HepG2 (cell line): ENCODE results near the gene OFD1. TPM values are rescaled to one million over a fixed set of nuclear protein-coding genes. Genes with fewer than 3 reads are reported as not detected.
A peak's percentile ranks its signal among the peaks of the same experiment; 100 is the strongest.

Source experiments
- ATAC-seq: fragments of 200-7000 bp; cut with Tn5 transposase; 3 replicates; pipeline ENCODE4 v1.9.1; 2020; ENCODE audit warnings: mild to moderate bottlenecking, moderate library complexity
- BruUV-seq: library from RNA; stranded (reverse); fragments of 400-500 nt; replicated peaks from 2 replicates; lab custom pipeline; 2021; lab: Mats Ljungman, UMichigan
- CTCF ChIA-PET: fragments of 300-600 bp; formaldehyde crosslinking; extraction: SDS; loops from one replicate; lab custom pipeline; 2021; ENCODE audit warnings: low total read pairs, inconsistent platforms, low intra/inter-chr PET ratio; lab: Yijun Ruan, JAX
- POLR2A ChIA-PET: fragments of 350-600 bp; sonication (Branson Sonifier 250); formaldehyde crosslinking; loops from one replicate; lab custom pipeline; 2020; ENCODE audit warnings: antibody characterized with exemption, inconsistent platforms; lab: Yijun Ruan, JAX
- DNase-seq: peaks from one replicate; pipeline ENCODE4 v3.0.0-alpha.2; 2015; ENCODE audit warnings: low spot score
- FAIRE-seq: peaks from 3 replicates; lab custom pipeline; 2011; peaks lifted over from hg19 to GRCh38; lab: Jason Lieb, UNC
- H2AFZ ChIP-seq: one replicate; pipeline ENCODE4 v1.6.1; 2011; ENCODE audit warnings: low read length, inconsistent platforms
- H3K27ac ChIP-seq: fragments of 300-600 bp; 3 replicates; pipeline ENCODE4 v1.8.0; 2011; ENCODE audit warnings: mixed run types, mild to moderate bottlenecking, mixed read lengths, low read length, inconsistent platforms; ENCODE audit not compliant: insufficient read depth; ENCODE audit errors: extremely low read length
- H3K27me3 ChIP-seq, 2 experiments: fragments of 200-600 bp in 1 of 2; 2 replicates in 1 of 2; 3 replicates in 1 of 2; pipeline versions ENCODE4 v1.6.0 to v1.8.0; 2011; ENCODE audit warnings: low read length in 2 of 2, mild to moderate bottlenecking in 2 of 2, moderate library complexity in 2 of 2, inconsistent platforms in 1 of 2; ENCODE audit not compliant: insufficient read depth in 2 of 2, control insufficient read depth in 1 of 2
- H3K36me3 ChIP-seq, 2 experiments: fragments of 200-600 bp in 1 of 2; replicated peaks in 1 of 2; 2 replicates in 1 of 2; 3 replicates in 1 of 2; pipeline versions ENCODE4 v1.5.1 to v1.8.0; 2011; ENCODE audit warnings: low read length in 2 of 2, inconsistent platforms in 1 of 2; ENCODE audit not compliant: insufficient read depth in 2 of 2, control insufficient read depth in 1 of 2
- H3K4me1 ChIP-seq: 2 replicates; pipeline ENCODE4 v1.5.1; 2012; ENCODE audit warnings: low read length, inconsistent platforms; ENCODE audit not compliant: insufficient read depth
- H3K4me2 ChIP-seq: 2 replicates; pipeline ENCODE4 v1.6.0; 2011; ENCODE audit warnings: low read depth, low read length, inconsistent platforms
- H3K4me3 ChIP-seq, 3 experiments: fragments of 200-600 bp in 1 of 3; sonication (generic), shearing (Covaris generic) in 1 of 3; replicated peaks in 1 of 3; 2 replicates each; pipeline ENCODE4 v1.5.1; 2011 to 2016; ENCODE audit warnings: low read length in 3 of 3, inconsistent platforms in 2 of 3, low read depth in 2 of 3, mild to moderate bottlenecking in 2 of 3, control low read depth in 1 of 3, mixed read lengths in 1 of 3; ENCODE audit not compliant: insufficient read depth in 1 of 3
- H3K79me2 ChIP-seq: one replicate; pipeline ENCODE4 v1.6.1; 2011; ENCODE audit warnings: low read length, inconsistent platforms; ENCODE audit not compliant: insufficient read depth
- H3K9ac ChIP-seq: 2 replicates; pipeline ENCODE4 v1.6.0; 2011; ENCODE audit warnings: mild to moderate bottlenecking, low read depth, low read length, inconsistent platforms; ENCODE audit not compliant: insufficient read depth
- H3K9me3 ChIP-seq: 2 replicates; pipeline ENCODE4 v1.5.1; 2012; ENCODE audit warnings: mild to moderate bottlenecking, low read length
- H4K20me1 ChIP-seq: 2 replicates; pipeline ENCODE4 v1.6.0; 2011; ENCODE audit warnings: inconsistent platforms, mild to moderate bottlenecking, low read length, moderate library complexity; ENCODE audit not compliant: insufficient read depth
- CEBPB ChIP-seq: IDR thresholded peaks from 2 replicates; pipeline ENCODE4 v1.6.1; 2011; ENCODE audit warnings: low read depth, low read length, improper control_type of control experiment, borderline replicate concordance
- ESRRA ChIP-seq: sonication (generic); formaldehyde crosslinking; IDR thresholded peaks from 2 replicates; pipeline ENCODE4 v1.5.1; 2020; ENCODE audit warnings: mild to moderate bottlenecking, low read depth, missing genetic modification reagents
- HOXA5 ChIP-seq: sonication (generic); formaldehyde crosslinking; IDR thresholded peaks from 2 replicates; pipeline ENCODE4 v1.4.0; 2020; ENCODE audit warnings: missing genetic modification reagents
- PREB ChIP-seq: sonication (generic); formaldehyde crosslinking; IDR thresholded peaks from 2 replicates; pipeline ENCODE4 v1.4.0; 2020; ENCODE audit warnings: missing genetic modification reagents
- whole genome bisulfite sequencing: methylation state at CpG from one replicate; pipeline ENCODE4 v1.1.6; 2017; ENCODE audit warnings: low lambda C conversion rate; 5-methylcytosine and 5-hydroxymethylcytosine counted together
- in situ Hi-C: cut with HindIII; loops from 2 replicates; pipeline ENCODE4 v1.10.0; 2017; ENCODE audit warnings: low pct_unique_long_range_greater_than_20kb; ENCODE audit not compliant: extremely low pct_ligation_motif_present
- intact Hi-C: fragments of 100-400 bp; cut with micrococcal nuclease; formaldehyde crosslinking; loops from one replicate; pipeline ENCODE4 v1.10.0; 2022; ENCODE audit not compliant: unreplicated experiment
- polyA plus RNA-seq, 8 experiments: library from polyadenylated mRNA; depleted of rRNA in 3 of 8; stranded (reverse) in 7 of 8; unstranded in 1 of 8; fragments of >200 nt; fragmentation: Illumina TruSeq in 4 of 8; extraction: Trizol in 4 of 8; gene quantifications; 2 replicates each; pipeline versions ENCODE4 v1.2.1 to v1.2.3, GENCODE V29; 2011 to 2016; ENCODE audit warnings: low read depth in 4 of 8, missing spikeins in 1 of 8, mixed read lengths in 1 of 8; ENCODE audit not compliant: insufficient read depth in 1 of 8
- total RNA-seq, 5 experiments: library from RNA; depleted of rRNA; stranded (reverse); fragments of >200 nt; fragmentation: Illumina TruSeq; extraction: Trizol; gene quantifications; 2 replicates each; pipeline ENCODE4 v1.2.3, GENCODE V29; 2016; ENCODE audit warnings: low read depth in 1 of 5

OFD1 gene
- total and polyA plus RNA-seq, 2 of the 13 experiments (the other 11 are each of a cell fraction or from before 2014, with no cell fraction given) = 14.9 to 16.4 TPM

GRCh38 chrX:13768939-13769338 is 34.4 kb downstream of the OFD1 start:
- FAIRE-seq = no peak

GRCh38 chrX:13770013-13770535 is 35.5 kb downstream of the OFD1 start:
- 100% methylated on average over 3 of the region's 3 CpGs for WGBS
- in situ Hi-C loops (loop anchor here (25.0 kb wide), 1 partner anchor 258 kb away; no protein-coding TSS in a partner anchor), intact Hi-C loops (no loop called here)
- Histone ChIP-seq H3K4me2 (no peak overlapping the region), H4K20me1 (no peaks in the 10 kb centered on the region), H3K27ac (no peak overlapping the region), H3K79me2 (no peaks in the 10 kb centered on the region), H3K27me3 (no peaks in the 10 kb centered on the region), H3K9me3 (no peaks in the 10 kb centered on the region), H3K9ac (no peak overlapping the region), H3K4me1 (no peaks in the 10 kb centered on the region; the same call in 1 of the 2 replicates), H3K36me3 (peaks cover 0 to 32% of the 10 kb centered on the region in 2 experiments; a peak in 2 of 5 replicates), H3K4me3 (no peak overlapping the region), H2AFZ (no peak overlapping the region)
- no peak for DNase-seq
- ChIA-PET POLR2A (no interaction called here), CTCF (no interaction called here)
- no peak for ATAC-seq
- no peak for FAIRE-seq
- TF ChIP-seq ESRRA (CRISPR knock-in tag) = no peak
- TF ChIP-seq PREB (CRISPR knock-in tag) = no peak
- no TSS peak for BruUV-seq

More at GRCh38 chrX:13768939-13769338, 34.4 kb downstream of the OFD1 start:
- no peak overlapping the region for H2AFZ ChIP-seq
- TF ChIP-seq HOXA5 (CRISPR knock-in tag) (no peak), CEBPB (0 out of 2 replicates have a peak, but pooled peaks have one; percentile 20)
- TF ChIP-seq, all 625 proteins: peak for 1
- ChIA-PET POLR2A (no interaction called here), CTCF (no interaction called here)
- no peak for DNase-seq
- in situ Hi-C loops (loop anchor here (10.0 to 25.0 kb wide), 2 partner anchors 257 to 266 kb away; no protein-coding TSS in a partner anchor), intact Hi-C loops (no loop called here)
- Histone ChIP-seq H3K27me3 (no peaks in the 10 kb centered on the region), H3K79me2 (no peaks in the 10 kb centered on the region), H3K4me2 (no peak overlapping the region), H3K9ac (no peak overlapping the region), H3K9me3 (no peaks in the 10 kb centered on the region), H3K27ac (no peak overlapping the region), H3K4me1 (no peaks in the 10 kb centered on the region; the same call in 1 of the 2 replicates), H3K4me3 (no peak overlapping the region), H4K20me1 (no peaks in the 10 kb centered on the region), H3K36me3 (peaks cover 0 to 32% of the 10 kb centered on the region in 2 experiments; a peak in 2 of 5 replicates)
- WGBS = 97% methylated on average over 4 of the region's 4 CpGs
- no peak for ATAC-seq
- BruUV-seq = no TSS peak
